Right kidney (tissue), 1 donor: ENCODE data around the gene CKAP4.

Experiments
- DNase-seq: peaks from one replicate; pipeline ENCODE4 v3.0.0-alpha.2; 2016

The CKAP4 gene

GRCh38 chr12:106243620-106244019, 4.2 kb downstream of the CKAP4 start:
- DNase-seq: no peak

DNA sequence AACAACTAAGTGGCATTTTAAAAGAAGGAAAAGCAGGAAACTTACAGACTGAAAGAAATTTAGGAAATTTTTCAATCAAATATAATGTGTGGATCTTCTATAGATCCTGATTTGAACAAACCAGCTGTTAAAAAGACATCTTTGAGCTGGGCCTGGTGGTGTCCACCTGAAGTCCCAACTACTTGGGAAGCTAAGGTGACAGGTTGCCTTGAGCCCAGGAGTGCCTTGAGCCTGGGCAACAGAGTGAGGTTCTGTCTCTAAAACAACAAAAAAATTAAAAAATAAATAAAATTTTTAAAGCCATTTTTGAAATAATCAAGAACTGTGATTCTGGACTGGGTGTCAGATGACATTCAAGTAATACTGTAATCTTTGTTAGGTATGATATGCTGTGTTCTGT, 7.0 kb downstream of the CKAP4 start:
- no peak for DNase-seq

GRCh38 chr12:106239951-106240335, 7.9 kb downstream of the CKAP4 start:
- no peak for DNase-seq

GRCh38 chr12:106239241-106239950, 8.4 kb downstream of the CKAP4 start:
- no peak for DNase-seq

GRCh38 chr12:106238146-106238545, 9.7 kb downstream of the CKAP4 start:
- DNase-seq: no peak

DNA sequence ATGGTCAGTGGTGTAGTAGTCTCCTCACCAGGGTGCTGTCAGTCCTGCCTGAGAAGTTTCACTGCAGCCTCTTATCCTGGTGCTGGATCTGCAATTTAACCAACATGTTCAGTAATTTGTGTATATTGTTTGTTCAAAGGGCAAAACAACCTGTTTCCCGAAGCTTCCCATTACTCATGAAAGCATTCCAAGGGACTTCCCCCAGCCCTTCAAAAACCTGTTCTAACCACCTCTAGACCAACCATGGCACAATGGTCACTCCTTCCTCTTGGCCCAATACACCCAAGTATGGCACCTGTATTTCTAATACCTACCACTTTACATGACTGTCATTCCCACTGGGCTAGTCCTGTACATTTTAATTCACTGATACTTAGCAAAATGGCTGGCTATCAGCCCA, 12.1 kb downstream of the CKAP4 start:
- DNase-seq: no peak

DNA sequence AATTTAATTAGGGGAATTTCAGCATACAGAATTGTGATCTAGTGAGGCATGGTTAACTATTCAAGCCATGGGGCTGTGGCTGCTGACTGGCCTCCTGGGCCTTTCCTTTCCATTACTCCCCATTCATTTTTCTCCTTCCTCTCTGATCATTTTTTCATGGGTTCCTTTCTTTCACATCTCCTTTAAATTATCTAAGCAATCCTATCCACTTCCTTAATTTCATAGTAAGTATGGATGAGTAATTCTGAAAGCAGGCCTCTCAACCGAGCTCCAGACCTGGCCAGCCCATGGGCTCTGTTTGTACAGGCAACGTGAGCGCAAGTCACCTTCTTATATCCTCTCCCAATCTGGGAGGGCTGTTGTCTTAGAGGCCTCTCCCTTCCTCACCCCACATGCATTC, 13.4 kb downstream of the CKAP4 start:
- no peak for DNase-seq

- DNase-seq: no peak
These were observed 14.8 kb downstream of the CKAP4 start for GRCh38 chr12:106233011-106233410.

DNA sequence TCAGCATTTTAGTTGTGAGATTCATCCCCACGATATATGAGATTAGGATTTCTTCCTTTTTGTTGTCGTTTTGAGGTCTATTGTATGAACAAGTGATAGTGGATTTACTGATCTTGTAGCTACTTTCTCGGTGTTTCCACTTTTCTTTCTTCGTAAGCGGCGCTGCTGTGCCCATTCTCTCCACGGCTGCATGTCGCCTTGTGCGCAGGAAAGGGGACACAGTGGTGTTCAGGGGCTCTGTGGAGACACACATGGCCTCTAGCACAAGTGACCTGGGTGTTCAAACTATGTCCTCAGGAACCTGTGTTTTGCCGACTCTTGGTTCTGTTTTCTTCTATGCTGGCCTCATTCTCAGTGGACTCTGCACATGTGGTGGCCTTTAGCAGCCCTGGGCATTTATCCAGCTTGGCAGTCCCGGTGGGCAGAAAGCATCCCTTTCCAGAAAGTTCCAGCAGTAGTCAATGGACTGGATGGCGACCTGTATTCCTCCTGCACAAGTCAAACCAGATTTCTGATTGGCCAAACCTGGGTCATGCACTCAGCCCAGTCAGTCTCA, 18.7 kb downstream of the CKAP4 start:
- no peak for DNase-seq

GRCh38 chr12:106228320-106228710, 19.5 kb downstream of the CKAP4 start:
- no peak for DNase-seq

- no peak for DNase-seq
These were observed 20.0 kb downstream of the CKAP4 start for GRCh38 chr12:106227641-106228319.

DNA sequence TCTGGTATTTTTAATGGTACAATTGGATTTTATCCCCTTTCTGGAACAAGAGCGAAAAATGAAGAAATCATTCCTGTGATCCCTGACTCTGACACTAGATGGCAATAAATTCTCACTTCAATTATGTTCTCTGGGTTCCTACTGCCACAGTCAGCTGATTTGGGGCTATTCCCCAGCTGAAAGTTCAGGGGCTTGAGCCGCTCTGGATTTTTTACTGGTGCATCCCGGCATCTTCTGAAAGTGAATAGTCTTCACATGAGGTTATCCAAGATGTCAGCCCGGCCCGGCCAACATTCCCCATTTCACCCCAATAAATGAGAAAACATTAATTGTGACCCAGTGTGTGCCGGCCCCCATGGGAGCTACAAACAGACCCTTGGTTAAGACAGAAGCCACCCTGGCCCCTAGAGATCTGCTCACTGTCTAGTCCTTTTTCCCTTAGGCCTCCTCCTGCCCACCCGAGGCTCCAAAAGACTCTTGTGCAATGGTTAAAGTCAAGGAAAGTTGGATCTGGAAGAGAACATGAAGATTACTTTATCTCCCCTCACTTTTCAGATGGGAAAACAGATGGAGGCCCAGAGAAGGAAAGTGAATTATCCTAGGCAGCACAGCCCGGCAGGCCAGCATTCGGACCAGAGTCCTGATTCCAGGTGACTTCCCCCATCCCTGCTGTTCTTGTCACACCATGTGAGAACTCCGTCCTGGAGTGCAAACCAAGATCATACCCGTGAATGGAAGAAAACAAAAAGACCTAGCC, 20.8 kb downstream of the CKAP4 start:
- peak; percentile 46 for DNase-seq

- no peak for DNase-seq
These were observed 23.5 kb downstream of the CKAP4 start for GRCh38 chr12:106224355-106224706.

GRCh38 chr12:106223485-106224354, 24.1 kb downstream of the CKAP4 start:
- peak; percentile 64 for DNase-seq

DNA sequence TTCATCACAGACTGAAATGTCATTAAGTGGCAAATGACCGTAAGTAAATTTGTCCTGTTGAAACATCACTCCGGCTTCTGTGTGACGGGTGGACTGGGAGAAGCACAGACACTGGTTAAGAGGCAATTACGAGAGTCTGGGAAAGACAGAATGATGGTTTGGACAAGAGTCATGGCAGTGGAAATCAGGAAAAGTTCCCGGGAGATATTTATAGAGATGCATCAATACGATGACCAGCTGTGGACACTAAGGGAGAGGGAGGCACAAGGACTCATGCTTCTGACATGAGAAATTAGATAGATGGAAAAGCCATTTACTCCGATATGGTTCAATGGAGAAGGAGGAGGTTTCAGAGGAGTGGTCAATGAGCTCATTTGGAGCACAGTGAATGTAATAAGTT, 27.3 kb downstream of the CKAP4 start:
- DNase-seq: no peak

DNA sequence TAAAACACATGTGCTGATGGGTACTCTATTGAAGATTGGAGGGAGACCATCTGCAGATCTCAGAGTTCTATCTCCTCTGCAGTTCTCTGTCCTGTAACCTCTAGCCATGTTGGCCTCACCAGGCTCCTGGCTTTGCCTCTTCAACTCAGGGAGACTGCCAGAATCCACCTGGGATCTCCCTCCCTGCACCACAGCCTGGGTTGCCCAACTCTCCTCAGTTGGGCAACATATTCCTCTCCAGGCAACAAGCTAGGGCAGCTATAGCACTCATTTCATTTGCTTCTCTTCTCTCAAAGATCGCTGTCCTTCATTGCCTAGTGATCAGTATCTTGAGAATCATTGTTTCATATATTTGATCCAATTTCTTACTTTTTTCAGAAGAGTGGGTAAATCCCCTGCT, 28.8 kb downstream of the CKAP4 start:
- no peak for DNase-seq

- no peak for DNase-seq
These were observed 30.1 kb downstream of the CKAP4 start for GRCh38 chr12:106217706-106218105.

DNA sequence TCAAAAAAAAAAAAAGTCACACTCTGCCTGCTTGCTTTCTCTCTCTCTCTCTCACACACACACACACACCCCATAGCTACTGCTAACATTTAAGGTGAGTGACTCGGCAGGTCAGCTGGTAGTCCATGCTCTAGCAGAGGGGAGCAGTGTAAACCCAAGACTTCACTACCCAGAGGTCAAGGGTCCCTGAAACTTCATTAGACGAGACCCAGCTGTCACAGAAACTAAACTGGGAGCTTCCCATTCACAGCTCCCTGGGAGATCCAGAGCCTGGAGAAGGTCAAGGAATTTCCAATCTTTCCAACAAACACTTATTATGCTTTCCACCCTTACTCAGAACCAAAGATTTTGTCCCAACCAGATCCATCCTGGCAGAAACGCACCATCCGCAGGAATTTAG, 33.2 kb downstream of the CKAP4 start:
- no peak for DNase-seq

DNA sequence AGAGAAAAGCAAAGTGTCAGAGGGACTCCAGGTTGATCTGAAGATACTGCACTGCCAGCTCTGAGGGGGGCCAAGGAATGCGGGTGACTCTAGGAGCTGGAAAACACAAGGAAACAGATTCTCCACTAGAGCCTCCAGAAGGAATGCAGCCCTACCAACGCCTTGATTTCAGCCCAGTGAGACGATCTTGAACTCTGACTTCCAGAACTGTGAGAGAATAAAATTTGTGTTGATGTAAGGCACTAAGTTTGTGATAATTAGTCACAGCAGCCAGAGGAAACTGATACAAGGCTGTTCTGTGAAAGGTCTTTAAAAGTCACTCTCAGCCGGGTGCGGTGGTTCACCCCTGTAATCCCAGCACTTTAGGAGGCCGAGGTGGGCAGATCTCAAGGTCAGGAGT, 34.2 kb downstream of the CKAP4 start:
- peak; percentile 36 for DNase-seq

DNA sequence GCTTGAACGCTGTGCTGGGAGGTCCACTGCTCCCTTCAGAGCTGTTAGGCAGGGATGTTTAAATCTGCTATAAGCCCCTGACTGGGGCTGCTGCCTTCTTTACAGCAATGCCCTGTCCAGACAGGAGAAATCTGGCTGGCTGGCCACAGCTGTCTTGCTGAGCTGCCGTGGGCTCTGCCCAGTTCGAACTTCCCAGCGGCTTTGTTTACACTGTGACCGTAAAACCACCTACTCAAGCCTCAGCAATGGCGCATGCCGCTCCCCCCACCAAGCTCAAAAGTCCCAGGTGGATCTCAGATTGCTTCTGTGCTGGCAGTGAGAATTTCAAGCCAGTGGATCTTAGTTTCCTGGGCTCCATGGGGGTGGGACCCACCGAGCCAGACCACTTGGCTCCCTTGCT, 35.8 kb downstream of the CKAP4 start:
- DNase-seq: peak; percentile 33

- no peak for DNase-seq
These were observed 42.4 kb downstream of the CKAP4 start for GRCh38 chr12:106205208-106206069.
